Endothelial cell of umbilical vein (primary cell): ENCODE data around the gene PSMB2. TPM values are rescaled to one million over a fixed set of nuclear protein-coding genes. Genes with fewer than 3 reads are reported as not detected.

ENCODE experiments used
- BruUV-seq: library from RNA; stranded (reverse); fragments of 400-500 nt; replicated peaks from 2 replicates; lab custom pipeline; 2021; lab: Mats Ljungman, UMichigan
- CTCF ChIA-PET: fragments of 300-600, 350-600 bp; sonication (Branson Sonifier 250); formaldehyde crosslinking; loops from one replicate; lab custom pipeline; 2021; ENCODE audit warnings: antibody characterized with exemption, inconsistent platforms; lab: Charles Lee
- POLR2A ChIA-PET: fragments of 300-600, 350-600 bp; sonication (Branson Sonifier 250); formaldehyde crosslinking; loops from one replicate; lab custom pipeline; 2021; ENCODE audit warnings: antibody characterized with exemption, inconsistent platforms; lab: Charles Lee
- DNase-seq: peaks from one replicate; pipeline ENCODE4 v3.0.0-alpha.2; 2011; ENCODE audit warnings: low read depth, low spot score
- FAIRE-seq: peaks from 2 replicates; lab custom pipeline; 2011; peaks lifted over from hg19 to GRCh38; lab: Jason Lieb, UNC
- H2AFZ ChIP-seq: 2 replicates; pipeline ENCODE4 v1.6.0; 2012; ENCODE audit warnings: low read depth, low read length, control low read depth, inconsistent platforms
- H3K27ac ChIP-seq: 2 replicates; pipeline ENCODE4 v1.5.1; 2011; ENCODE audit warnings: low read depth, mild to moderate bottlenecking, control low read depth, low read length, moderate library complexity; ENCODE audit not compliant: insufficient read depth
- H3K27me3 ChIP-seq, 2 experiments: 2 replicates each; pipeline versions ENCODE4 v1.6.0 to v1.6.1; 2011; ENCODE audit warnings: low read length in 2 of 2, mixed read lengths in 1 of 2; ENCODE audit not compliant: control insufficient read depth in 2 of 2, insufficient read depth in 2 of 2
- H3K36me3 ChIP-seq, 2 experiments: 2 replicates in 1 of 2; 3 replicates in 1 of 2; pipeline ENCODE4 v1.5.1; 2011; ENCODE audit warnings: low read length in 2 of 2, mild to moderate bottlenecking in 1 of 2, moderate library complexity in 1 of 2; ENCODE audit not compliant: control insufficient read depth in 2 of 2, insufficient read depth in 2 of 2; ENCODE audit errors: extremely low read depth in 1 of 2
- H3K4me1 ChIP-seq: 3 replicates; pipeline ENCODE4 v1.5.1; 2011; ENCODE audit warnings: mild to moderate bottlenecking, low read length; ENCODE audit not compliant: control insufficient read depth, insufficient read depth; ENCODE audit errors: extremely low read depth
- H3K4me2 ChIP-seq: 2 replicates; pipeline ENCODE4 v1.6.1; 2011; ENCODE audit warnings: low read length, control low read depth, mixed read lengths; ENCODE audit not compliant: insufficient read depth
- H3K4me3 ChIP-seq, 3 experiments: fragments of 200-600 bp in 1 of 3; sonication (generic), shearing (Covaris generic) in 1 of 3; replicated peaks in 1 of 3; 2 replicates each; pipeline ENCODE4 v1.5.1; 2011 to 2016; ENCODE audit warnings: control low read depth in 3 of 3, low read length in 3 of 3, mild to moderate bottlenecking in 2 of 3, inconsistent platforms in 1 of 3, low read depth in 1 of 3, moderate library complexity in 1 of 3; ENCODE audit not compliant: insufficient read depth in 1 of 3
- H3K79me2 ChIP-seq: 2 replicates; pipeline ENCODE4 v1.6.0; 2012; ENCODE audit warnings: low read length, inconsistent platforms; ENCODE audit not compliant: control insufficient read depth, insufficient read depth
- H3K9ac ChIP-seq: replicated peaks from 2 replicates; pipeline ENCODE3; 2011; ENCODE audit warnings: low read length, control low read depth; ENCODE audit not compliant: insufficient read depth; ENCODE audit errors: extremely low read depth
- H3K9me1 ChIP-seq: replicated peaks from 3 replicates; pipeline ENCODE4 v1.6.0; 2011; ENCODE audit warnings: mild to moderate bottlenecking, low read length; ENCODE audit not compliant: control insufficient read depth, insufficient read depth; ENCODE audit errors: extremely low read depth
- H3K9me3 ChIP-seq: replicated peaks from 2 replicates; pipeline ENCODE4 v1.5.1; 2012; ENCODE audit warnings: low read length, inconsistent platforms; ENCODE audit not compliant: control insufficient read depth, insufficient read depth
- H4K20me1 ChIP-seq: replicated peaks from 2 replicates; pipeline ENCODE3; 2011; ENCODE audit warnings: mild to moderate bottlenecking, low read length; ENCODE audit not compliant: control insufficient read depth, insufficient read depth; ENCODE audit errors: extremely low read depth
- EZH2 ChIP-seq: IDR thresholded peaks from 2 replicates; pipeline ENCODE4 v1.6.1; 2012; ENCODE audit warnings: borderline replicate concordance, low read depth, mild to moderate bottlenecking, moderate library complexity, low read length, inconsistent platforms; ENCODE audit not compliant: severe bottlenecking
- FOS ChIP-seq: IDR thresholded peaks from 2 replicates; pipeline ENCODE4 v1.6.1; 2011; ENCODE audit warnings: mild to moderate bottlenecking, low read length, moderate library complexity, borderline replicate concordance; ENCODE audit not compliant: insufficient read depth
- GATA2 ChIP-seq: IDR thresholded peaks from 2 replicates; pipeline ENCODE4 v1.7.0; 2011; ENCODE audit warnings: low read depth, mild to moderate bottlenecking, moderate library complexity, mixed read lengths, low read length; ENCODE audit not compliant: insufficient read length, insufficient read depth
- JUN ChIP-seq: IDR thresholded peaks from 2 replicates; pipeline ENCODE4 v1.6.1; 2011; ENCODE audit warnings: borderline replicate concordance, low read depth; ENCODE audit not compliant: insufficient read length, insufficient read depth
- MYC ChIP-seq: IDR thresholded peaks from one replicate; pipeline ENCODE4 v1.6.1; 2011; ENCODE audit warnings: mild to moderate bottlenecking, low read depth, low read length
- POLR2A ChIP-seq: IDR thresholded peaks from 2 replicates; pipeline ENCODE4 v1.6.1; 2012; ENCODE audit warnings: low read depth, mild to moderate bottlenecking, control low read depth, low read length
- POLR2AphosphoS5 ChIP-seq: IDR thresholded peaks from 2 replicates; pipeline ENCODE4 v1.6.1; 2012; ENCODE audit warnings: low read depth, mild to moderate bottlenecking, control low read depth, low read length, moderate library complexity; ENCODE audit not compliant: insufficient read depth
- dilution Hi-C: fragments of 300-500 bp; cut with MboI; formaldehyde crosslinking; loops from one replicate; pipeline ENCODE4 v1.15.0; 2019; ENCODE audit warnings: low sequenced_read_pairs; ENCODE audit not compliant: extremely low pct_ligation_motif_present
- intact Hi-C: fragments of 100-400 bp; cut with micrococcal nuclease; formaldehyde crosslinking; loops from one replicate; pipeline ENCODE4 v1.10.0; 2022
- polyA plus RNA-seq, 4 experiments: library from polyadenylated mRNA; depleted of rRNA in 3 of 4; stranded (reverse) in 3 of 4; unstranded in 1 of 4; fragments of >200 nt; gene quantifications; 2 replicates each; pipeline versions ENCODE4 v1.2.1 to v1.2.3, GENCODE V29; 2011 to 2012; ENCODE audit warnings: missing spikeins in 1 of 4
- total RNA-seq: library from RNA; stranded (reverse); gene quantifications from 2 replicates; pipeline ENCODE4 v1.2.3, GENCODE V29; 2021
- TF ChIP-seq, protein P1 (sequence below), 2 donors: IDR thresholded peaks; 1 replicate in 1 of 2; 2 replicates in 1 of 2; pipeline ENCODE4 v1.5.1; 2011; ENCODE audit warnings: low read length in 2 of 2, mild to moderate bottlenecking in 2 of 2, moderate library complexity in 2 of 2, control low read depth in 1 of 2, inconsistent platforms in 1 of 2, low read depth in 1 of 2; ENCODE audit not compliant: insufficient read depth in 1 of 2; ENCODE audit errors: extremely low read depth in 1 of 2
- TF ChIP-seq, protein P2 (sequence below): IDR thresholded peaks from 2 replicates; pipeline ENCODE4 v1.6.1; 2011; ENCODE audit not compliant: insufficient read depth, insufficient read length

PSMB2 gene
- total and polyA plus RNA-seq, 2 donors (not counting 3 experiments of a cell fraction or from before 2014, with no cell fraction given), result 93.6 to 118 TPM

DNA sequence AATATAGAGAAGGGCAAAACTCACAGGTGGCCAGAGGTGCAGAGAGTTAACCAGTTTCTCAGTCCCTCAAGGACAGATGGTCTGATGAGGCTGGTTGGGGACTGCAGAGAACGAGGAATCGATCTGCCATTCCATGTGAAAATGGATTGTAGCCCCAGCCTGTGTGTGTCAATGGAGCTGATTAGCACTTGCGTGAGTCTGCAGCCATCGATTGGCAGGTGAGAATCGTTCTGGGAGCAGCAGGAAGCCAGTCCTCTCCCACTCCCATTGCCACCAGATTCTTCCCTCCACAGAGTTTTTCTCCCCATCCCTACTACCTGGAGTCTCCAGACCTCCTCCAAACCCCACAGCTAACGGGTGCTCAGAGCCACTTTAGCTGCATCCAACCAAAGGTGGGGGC, 18.3 kb upstream of the PSMB2 start:
- CTCF ChIA-PET, result no interaction called here
- dilution Hi-C loops (no loop called here), intact Hi-C loops (no loop called here)
- POLR2A ChIA-PET, result no interaction called here
- H3K36me3 ChIP-seq, result no peaks in the 10 kb centered on the region
- no peak overlapping the region for H3K4me3 ChIP-seq
- DNase-seq (no peak), FAIRE-seq (no peak)
- no peaks in the 10 kb centered on the region for H3K9me3 ChIP-seq
- H3K27ac ChIP-seq, result no peak overlapping the region
- no peak overlapping the region for H3K4me2 ChIP-seq
- H3K9me1 ChIP-seq, result no peaks in the 10 kb centered on the region
- H3K79me2 ChIP-seq, result no peaks in the 10 kb centered on the region
- no peaks in the 10 kb centered on the region for H4K20me1 ChIP-seq
- TF ChIP-seq POLR2AphosphoS5 (no peak), EZH2 (no peak), POLR2A (no peak), FOS (no peak), MYC (no peak), JUN (no peak), GATA2 (no peak)
- TF ChIP-seq, protein P1, sequence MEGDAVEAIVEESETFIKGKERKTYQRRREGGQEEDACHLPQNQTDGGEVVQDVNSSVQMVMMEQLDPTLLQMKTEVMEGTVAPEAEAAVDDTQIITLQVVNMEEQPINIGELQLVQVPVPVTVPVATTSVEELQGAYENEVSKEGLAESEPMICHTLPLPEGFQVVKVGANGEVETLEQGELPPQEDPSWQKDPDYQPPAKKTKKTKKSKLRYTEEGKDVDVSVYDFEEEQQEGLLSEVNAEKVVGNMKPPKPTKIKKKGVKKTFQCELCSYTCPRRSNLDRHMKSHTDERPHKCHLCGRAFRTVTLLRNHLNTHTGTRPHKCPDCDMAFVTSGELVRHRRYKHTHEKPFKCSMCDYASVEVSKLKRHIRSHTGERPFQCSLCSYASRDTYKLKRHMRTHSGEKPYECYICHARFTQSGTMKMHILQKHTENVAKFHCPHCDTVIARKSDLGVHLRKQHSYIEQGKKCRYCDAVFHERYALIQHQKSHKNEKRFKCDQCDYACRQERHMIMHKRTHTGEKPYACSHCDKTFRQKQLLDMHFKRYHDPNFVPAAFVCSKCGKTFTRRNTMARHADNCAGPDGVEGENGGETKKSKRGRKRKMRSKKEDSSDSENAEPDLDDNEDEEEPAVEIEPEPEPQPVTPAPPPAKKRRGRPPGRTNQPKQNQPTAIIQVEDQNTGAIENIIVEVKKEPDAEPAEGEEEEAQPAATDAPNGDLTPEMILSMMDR (IDR thresholded peaks at IDR 0.05; ENCODE audit: extremely low read depth in 1 of 2, insufficient read depth in 1 of 2, low read depth in 1 of 2, low read length in 2 of 2), result no peak
- TF ChIP-seq, protein P2, sequence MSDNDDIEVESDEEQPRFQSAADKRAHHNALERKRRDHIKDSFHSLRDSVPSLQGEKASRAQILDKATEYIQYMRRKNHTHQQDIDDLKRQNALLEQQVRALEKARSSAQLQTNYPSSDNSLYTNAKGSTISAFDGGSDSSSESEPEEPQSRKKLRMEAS, result no peak
- no peak overlapping the region for H2AFZ ChIP-seq
- H3K9ac ChIP-seq, result no peak overlapping the region
- no TSS peak for BruUV-seq
- no peaks in the 10 kb centered on the region for H3K4me1 ChIP-seq
- peaks cover 5 to 9% of the 10 kb centered on the region in 2 experiments for H3K27me3 ChIP-seq
